Stimulated activated CD8-positive, alpha-beta memory T cell treated with anti-CD3 and anti-CD28 coated beads, Interleukin-2, amount 100 ng/mL, for 1 hour (primary cell): ENCODE measurements around the gene BAIAP2L2.
A peak's percentile ranks its signal among the peaks of the same experiment; 100 is the strongest.
"Not testable (repeated sequence)": the region's sequence is repeated elsewhere in the genome, so short reads cannot be mapped to it uniquely, and the experiment has no call there.

ENCODE experiments used
- DNase-seq, 2 donors: peaks; one replicate each; pipeline ENCODE4 v3.0.0-alpha.2; 2020; ENCODE audit warnings: low read depth in 2 of 2

Gene BAIAP2L2

DNA sequence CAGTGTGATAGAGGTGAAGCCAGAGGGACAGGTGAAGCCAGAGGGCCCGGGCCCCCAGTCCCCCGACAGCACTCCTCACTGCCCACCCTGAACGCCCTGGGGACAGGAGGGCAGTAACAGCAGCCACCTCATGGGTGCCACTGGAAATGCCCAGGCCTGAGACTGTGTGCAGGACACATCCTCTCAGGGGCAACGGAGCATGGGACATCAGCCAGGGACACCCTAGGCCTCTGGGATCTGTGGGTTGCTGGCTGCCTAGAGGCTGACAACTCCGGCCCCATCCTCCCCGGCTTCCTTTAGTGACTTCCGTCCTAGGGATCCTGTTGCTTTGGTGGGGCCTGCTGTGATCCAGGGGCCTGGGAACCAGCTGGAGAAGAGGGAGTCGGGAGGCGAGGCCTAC lies 17.4 kb upstream of the BAIAP2L2 start:
- DNase-seq = no peak

DNA sequence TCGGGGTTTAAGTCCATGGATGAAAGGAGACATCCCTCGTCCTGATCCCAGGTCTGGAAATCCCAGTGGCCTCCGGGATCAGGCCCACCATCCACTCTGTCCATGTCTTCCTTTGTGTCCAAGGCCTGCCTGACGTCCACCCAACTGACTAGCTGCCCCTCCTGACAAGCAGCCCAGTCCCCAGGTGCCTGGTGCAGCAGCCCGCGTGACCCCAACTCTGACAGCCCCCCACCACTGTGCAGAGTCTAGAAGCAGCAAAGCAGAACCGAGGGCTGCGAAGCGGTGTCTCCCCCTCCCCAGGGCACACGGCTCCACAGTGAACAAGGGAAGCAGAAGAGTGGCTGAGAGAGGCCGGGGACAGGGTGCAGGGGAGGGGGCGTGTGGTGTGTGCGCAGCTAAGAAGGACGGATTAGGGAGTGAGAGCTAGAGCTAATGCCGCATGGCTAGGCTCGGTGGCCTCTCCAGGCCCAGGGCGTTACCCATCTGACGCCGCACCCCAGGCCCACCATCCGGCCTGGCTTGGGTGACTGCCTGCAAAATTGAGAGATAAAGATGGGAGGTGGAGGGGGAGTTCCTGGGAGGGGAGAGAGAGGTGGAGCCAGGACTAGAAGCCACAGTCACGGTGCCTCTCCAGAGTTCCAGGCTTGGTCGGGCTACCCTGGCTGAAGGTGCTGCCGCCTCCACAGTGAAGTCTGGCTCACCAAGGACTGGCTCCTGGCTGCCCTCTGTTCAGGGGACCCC lies 16.6 kb upstream of the BAIAP2L2 start:
- no peak for DNase-seq

DNA sequence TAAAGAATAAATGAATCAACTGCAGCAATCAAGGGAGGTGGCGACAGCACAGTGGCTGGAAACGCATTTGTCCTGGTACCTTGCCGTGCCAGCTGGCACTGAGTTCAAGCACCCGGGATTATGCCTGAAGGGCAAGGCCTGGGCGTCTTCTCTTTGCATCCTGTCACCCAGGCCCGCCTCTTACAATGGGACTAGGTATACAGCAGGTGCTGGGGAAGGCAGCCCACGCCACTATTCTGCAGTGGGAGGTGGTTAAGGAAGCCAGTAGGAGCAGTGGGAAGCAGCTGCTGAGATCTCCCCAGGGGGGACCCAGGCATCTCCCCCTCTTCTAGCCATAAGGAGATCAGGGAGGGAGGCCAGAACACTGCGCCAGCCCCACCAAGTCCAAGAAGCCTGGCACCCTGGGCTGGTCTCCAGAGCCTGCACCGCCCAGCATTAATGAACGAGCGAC lies 15.3 kb upstream of the BAIAP2L2 start:
- no peak for DNase-seq

DNA sequence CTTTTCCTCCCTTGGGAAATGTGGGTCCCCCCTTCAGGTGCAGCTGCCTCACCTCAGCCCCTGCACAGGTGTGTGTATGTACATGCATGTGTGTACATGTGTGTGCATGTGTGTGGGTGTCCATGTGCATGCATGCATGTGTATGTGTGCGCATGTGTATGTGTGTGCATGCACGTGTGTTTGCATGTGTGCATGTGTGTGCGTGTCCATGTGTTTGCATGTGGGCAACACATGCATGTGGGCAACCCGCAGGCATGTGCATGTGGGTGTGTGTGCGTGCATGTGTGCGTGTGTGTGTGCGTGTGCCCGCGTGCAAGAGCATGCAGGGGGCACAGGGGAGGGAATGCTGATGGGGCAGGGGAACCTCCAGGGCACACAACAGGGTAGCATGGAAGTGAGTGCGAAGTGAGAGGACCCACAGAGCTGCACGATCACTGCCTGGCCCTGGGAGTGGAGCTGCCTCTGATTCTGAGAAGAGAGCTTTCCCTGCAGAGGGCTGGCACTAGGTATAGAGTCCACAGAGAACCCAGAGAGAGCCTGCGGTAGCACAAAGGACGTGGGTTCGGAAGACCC lies 14.6 kb upstream of the BAIAP2L2 start:
- DNase-seq = no peak

DNA sequence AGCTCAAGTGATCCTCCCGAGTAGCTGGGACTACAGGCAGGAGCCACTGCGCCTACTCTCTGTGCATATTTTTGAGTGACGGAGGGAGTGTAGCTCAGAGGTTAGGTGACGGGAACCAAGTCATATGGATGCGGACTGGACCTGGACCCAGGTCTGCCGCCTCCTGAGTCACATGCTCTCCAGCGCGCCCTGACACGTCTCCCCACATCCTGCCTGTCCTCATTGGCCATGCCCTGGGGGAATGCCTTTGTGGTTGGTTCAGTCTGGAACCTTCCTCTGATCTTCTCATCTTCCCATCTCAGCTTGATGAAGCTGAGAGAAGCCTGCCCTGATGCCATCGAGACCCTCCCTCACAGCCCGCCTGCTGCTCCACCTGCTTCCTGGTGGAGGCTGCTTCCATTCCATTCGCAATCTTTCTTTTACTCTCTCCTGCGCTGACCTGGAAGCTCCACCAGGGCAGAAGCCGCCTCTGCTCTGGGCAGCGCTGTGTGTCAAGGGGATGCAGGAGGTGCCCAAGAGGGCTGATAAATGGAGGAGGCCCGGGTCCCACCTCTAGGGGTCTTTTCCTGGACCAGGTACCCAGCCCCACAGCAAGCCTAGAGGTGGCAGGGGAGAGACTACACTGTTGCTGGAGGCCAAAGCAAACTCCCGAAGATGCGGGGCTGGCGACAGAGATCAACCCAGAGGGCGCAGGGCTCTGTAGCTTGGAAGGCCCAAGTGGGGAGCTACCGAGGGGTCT lies 13.9 kb upstream of the BAIAP2L2 start:
- no peak for DNase-seq

DNA sequence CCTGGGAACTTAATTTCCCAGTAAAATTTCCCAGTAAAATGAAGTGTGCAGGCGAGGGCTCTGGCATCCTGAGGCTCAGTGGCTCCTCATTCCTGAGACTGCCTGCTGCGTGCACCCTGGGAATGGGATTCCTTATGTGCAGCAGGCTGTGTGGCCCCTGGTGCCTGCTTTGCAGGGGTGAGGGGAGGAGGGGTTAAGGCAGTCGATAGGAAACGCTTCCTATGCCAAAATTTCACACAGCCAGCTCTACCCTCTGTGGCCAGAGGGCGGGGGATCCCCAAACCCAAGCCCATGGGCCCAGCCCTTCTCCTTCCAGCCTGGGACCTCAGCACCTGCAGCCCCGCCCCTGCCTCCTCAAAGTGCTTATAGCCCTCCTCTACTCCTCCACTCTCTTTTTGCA lies 12.1 kb upstream of the BAIAP2L2 start:
- no peak for DNase-seq

DNA sequence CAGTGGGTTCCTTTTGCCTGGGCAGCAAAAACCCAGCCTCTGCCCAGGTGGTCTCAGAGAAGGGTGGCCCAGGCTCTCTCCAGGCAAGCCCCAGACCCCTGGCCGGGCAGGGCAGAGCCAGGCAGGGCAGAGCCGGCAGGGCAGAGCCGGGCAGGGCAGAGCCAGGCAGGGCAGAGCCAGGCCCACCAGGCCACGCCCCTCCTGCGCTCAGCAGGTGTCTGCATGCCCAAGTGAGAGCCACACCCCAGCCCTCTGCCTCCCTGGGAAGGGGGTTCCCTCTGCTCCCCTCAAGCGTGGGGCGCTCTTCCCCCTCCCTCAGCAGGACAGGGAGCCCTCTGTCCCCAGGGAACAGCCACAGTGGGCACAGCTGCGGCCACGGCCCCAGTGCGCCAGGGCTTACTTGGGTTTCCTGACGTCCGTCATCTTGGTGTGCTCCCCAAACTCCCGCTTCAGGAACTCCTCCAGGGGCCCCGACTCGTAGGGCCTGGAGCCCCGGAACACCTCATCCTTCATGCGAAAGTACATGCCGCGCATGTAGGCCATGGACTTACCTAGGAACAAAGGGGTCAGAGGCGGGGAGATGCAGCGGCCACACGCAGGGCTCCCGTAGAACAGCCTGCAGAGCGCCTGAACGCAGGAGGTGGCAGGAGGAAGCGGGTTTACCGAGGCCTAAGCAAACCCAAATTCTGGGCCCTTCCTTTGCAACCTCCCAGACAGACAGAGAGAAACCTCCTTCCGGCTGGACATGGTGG lies 10.1 kb upstream of the BAIAP2L2 start:
- no peak for DNase-seq

DNA sequence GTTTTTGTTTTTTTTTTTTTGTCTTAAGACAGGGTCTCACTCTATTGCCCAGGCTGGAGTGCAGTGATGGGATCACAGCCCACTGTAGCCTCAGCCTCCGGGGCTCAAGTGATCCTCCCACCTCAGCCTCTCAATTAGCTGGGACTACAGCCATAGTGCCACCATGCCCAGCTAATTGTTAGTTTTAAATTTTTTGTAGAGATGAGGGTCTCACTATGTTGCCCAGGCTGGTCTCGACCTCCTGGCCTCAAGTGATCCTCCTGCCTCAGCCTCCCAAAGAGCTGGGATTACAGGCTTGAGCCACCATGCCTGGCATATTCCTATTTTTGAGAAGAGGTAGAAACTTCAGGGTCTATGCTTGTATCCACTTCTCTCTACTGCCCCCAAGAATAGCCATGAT lies 8.3 kb upstream of the BAIAP2L2 start:
- DNase-seq = not testable (repeated sequence)

DNA sequence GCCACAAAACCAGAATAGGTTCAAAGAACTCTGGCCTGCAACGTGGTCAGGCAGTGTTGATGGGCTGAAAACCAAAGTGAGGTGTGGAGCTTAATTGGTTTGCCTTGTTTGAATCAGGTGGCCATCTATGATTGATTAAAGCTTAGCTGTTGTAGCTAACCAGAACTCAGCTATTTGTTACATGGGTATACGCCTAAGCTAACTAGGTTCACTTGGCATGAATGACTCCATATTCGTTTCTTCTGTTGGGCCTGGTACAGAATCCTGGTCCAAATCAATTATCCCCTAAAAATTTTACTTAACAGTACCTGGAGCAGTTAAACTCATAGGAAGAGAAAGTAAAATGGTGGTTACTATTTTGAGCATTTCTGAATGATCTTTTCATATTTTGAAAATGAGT lies 7.7 kb upstream of the BAIAP2L2 start:
- DNase-seq = no peak

DNA sequence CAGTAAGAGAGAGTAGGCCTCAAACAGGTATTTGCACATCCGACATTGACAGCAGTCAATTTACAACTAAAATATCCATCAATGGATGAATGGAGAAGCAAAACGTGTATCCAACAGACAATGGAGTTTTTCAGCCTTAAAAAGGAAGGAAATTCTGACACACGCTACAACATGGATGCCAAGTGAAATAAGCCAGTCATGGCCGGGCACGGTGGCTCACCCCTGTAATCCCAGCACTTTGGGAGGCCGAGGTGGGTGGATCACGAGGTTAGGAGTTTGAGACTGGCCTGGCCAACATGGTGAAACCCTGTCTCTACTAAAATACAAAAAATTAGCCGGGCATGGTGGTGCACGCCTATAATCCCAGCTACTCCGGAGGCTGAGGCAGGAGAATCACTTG lies 7.1 kb upstream of the BAIAP2L2 start:
- not testable (repeated sequence) for DNase-seq

DNA sequence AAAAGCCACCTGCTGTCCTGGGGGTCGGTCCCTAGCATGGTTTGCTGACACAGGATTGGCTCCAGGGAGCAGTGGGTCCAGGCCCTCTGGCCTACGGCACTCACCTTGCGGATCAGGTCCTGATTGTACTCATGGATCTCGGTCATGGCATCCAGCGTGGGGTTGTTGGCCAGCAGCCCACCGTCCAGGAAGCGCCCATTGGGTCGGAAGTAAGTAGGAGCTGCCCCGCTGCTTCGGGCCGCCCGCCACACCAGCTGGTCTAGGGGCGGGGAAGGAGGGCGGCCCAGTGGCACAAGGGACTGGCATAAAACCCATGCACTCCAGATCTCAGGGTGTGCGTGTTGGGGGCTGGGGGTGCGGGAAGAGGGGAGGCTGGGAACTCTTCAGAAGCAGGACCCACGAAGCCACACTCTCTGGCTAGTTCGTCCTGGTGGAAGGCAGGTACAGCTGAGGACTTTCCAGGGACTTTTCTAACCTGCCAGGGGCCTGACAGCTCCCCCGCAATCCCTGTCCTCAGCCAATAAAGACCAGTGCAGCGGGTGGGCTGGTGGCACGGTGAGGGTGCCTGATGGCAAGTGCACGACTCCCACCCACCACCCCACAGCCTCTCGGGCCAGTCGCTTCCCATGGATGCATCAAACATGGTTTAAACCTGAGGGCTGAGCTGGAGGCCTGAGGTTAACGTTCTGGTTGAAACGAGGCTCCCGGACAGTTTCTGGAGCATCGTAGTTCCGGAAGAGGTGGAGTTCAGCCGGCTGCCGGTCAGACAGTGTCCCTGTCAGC lies 5.1 kb upstream of the BAIAP2L2 start:
- DNase-seq = no peak

DNA sequence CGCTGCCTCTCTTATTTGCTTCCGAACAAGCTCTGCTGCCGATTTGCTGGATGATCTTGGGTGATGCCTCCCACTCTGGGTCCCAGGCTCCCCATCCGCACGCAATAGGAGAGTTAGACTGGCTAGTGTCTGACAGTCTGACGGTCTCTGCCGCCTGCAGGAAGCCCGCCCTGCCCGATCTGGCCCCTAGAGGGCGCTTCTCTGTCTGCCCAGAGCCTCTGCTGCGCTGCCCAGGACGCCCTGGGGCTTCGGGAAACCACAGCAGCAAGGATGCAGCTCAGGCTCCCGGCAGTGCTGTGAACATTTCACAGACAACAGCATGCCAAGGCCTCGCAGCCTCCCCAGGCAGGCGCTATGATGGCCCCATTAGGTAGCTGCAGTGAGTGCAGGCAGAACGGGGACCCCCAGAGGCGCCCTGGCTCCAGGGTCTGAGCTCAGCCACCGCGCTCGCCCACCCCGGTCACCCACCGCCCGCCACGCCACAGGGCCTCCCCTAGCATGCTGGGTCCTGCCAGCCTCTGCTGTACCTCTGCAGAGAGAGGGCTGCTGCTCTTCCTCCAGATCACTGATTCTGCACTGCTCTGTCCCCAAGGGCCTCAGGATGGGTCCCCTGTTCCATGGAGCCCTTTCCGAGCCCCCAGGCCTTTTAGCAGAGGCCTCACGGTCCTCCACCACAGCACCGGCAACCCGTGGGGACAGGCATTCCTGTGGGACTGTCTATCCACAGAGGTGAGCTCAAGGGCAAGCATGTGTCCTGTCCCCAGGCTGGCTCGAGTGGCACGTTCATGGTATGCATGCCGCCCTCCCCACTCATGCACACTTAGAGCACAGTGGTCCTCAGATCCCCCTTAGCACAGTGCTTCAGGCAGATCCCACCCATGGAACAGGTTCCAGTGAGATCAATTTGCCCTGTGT lies 4.3 kb upstream of the BAIAP2L2 start:
- peak; percentile 43 to 56 for DNase-seq

DNA sequence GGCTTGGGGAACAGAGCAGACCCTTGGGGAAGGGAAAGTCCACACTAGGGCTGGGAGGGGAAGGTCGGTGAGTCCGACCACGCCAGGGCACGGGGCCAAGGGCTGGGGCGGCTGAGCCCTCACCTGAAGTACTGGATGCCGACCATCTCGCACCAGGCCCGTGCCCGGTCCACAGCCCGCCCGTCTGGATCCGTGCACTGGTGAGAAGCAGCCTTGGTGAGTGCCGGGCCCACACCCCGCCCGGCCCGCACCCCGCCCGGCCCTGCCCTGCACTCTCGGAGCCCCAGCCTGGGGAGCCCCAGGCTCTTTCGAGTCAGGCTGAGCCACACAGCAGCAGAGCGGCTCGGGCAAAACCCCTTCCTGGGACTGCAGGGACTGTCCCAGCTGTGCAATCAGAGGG lies 1.9 kb upstream of the BAIAP2L2 start:
- no peak for DNase-seq

DNA sequence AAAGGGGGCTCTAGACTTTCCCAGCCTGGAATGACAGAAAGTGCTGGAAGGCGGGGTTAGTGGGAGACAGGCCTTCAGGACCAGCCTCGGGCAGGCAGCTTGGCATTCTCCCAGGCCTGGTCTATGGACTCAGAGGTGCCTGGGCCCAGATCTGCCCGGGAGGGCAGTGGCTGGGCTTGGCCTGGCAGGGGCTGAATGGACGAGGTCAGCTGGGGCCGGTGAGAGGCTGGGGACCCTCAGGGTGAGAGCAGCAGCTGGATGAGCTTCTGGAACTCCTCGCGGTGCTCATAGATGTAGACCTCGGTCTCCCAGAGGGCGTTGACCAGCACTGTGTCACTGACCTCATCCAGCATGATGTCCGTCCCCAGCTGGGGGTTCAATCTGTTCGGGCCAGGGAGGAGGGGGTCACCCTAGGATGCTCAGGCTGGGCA lies 1.5 kb upstream of the BAIAP2L2 start:
- DNase-seq = no peak

DNA sequence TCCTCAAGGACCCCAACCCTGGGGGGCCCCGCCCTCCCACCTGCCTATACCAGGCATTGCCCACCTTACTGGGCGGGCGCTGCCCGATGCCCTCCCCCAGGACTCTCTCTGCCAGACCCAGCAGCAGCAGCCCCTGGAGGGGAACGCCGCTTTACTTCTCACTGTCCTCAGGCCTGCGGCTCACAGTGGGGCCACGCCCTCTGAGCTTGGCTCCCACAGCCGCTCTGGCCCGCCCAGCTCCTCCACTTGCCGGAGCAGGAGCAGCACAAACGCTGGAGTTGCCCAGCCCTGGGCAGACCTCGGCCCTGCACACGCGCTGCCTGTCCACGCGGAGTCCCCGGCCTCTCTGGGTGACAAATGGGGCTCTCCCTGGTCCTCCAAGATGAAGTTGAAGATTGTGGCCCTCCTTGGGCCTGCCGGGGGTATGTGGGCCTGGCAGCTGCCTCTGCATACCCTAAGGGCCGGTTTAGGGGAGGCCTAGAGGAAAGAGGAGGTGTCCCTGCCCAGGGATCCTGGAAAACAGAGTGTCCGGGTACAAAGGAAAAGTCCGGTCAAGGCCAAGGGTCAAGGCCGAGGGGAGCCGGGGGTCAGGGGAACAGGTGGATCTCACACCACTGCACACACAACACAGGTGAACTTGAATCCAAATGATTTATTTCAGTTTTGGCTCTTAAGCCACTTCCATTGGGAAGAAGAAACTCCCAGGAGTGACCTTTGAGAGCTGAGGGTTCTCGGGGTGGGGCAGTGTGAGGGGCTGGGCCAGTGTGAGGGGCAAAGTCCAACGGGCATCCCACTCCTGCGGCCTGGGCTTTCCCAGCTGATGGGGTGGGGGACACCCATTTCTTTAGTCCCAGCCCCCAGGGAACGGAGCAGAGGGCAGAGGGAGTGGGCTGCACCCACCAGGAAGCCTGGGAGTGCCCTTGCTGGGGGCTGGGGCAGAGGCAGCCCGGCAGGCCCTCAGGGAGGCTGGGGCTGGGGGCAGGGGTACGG lies 674 bp upstream of the BAIAP2L2 start:
- no peak for DNase-seq

DNA sequence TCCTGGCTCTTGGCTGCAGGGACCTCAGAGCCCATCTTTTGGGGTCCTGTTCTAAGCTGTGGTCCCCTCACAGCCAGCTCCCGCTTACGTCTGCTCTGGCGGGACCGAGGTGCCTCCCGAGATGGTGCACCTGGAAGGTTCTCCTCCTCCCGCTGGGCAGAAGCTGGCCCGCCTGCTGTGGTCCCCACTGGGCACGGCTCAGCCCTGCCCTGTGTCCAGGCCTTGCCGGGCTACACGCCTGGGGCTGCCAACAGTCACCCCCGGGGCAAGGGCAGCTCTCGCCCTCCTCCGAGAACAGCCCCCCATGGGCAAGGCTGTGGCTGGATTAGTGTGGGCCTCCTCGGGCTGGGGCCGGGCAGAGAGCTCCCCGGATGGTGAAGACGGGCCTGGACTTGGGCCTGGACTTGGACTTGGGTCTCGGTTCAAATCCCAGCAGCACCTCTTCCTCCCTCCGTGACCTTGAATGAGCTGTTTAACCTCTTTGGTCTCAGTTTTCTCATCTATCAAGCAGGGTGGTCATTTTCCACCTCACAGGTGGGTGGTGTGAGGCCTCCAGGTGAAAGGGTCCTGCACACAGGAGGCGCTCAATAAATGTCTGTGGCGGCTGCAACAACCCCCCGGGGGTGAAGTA lies 998 bp downstream of the BAIAP2L2 start:
- DNase-seq = no peak

DNA sequence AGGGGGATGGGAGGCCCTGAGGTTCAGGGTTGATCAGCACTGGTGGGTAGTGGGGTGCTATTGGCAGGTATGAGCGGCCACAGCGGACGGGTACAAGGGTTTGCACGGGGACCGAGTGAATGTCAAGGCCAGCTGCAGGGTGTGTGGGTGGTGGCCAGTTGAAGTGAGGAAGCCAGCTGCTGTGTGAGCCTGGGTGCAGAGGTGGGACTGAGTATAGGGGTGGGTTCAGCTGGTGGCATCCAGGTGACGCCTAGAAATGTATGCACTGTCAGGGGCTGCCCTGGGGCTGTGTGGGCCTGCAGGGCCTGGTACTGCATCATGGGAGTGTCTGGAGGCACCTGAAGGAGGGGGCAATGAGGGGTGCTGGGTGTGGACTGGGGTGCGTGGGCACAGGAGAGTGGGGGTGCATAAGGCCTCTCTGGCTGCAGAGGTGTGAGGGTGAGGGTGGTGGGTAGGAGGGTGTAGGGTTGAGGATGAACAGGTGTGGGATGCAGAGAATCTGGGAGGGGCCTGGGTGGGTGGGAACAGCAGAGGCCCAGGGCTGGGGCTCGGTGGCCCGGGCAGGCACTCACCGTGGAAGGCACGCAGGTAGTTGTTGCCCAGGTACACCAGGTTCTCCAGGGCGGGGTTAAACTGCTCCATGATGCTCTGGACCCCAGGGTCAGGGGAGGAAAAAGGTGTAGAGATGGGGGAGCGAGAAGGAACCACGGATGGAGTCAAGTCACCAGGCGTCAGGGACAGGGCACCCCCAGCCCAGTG lies 1.7 kb downstream of the BAIAP2L2 start:
- no peak for DNase-seq
